ENCODE measurements around the gene GMPPA.

Gene GMPPA

GRCh38 chr2:219489315-219489714 lies 9.4 kb upstream of the GMPPA start:
- WGBS = 85% methylated on average over 9 of the region's 9 CpGs

GRCh38 chr2:219490186-219490585 lies 8.5 kb upstream of the GMPPA start:
- peaks cover 44% of the 10 kb centered on the region for H3K27me3 ChIP-seq (ENCODE audit: insufficient read depth, low read length)
- 86% methylated on average over 23 of the region's 23 CpGs for WGBS

More at GRCh38 chr2:219489315-219489714, 9.4 kb upstream of the GMPPA start:
- Histone ChIP-seq H3K36me3 (ENCODE audit: insufficient read depth, low read length) (no peaks in the 10 kb centered on the region), H3K9me3 (ENCODE audit: insufficient read depth, low read depth, low read length) (no peaks in the 10 kb centered on the region), H3K9ac (ENCODE audit: low read depth, low read length) (no peak overlapping the region), H3K4me3 (ENCODE audit: low read length) (no peak overlapping the region), H3K27ac (ENCODE audit: low read depth, low read length) (no peak overlapping the region), H3K4me1 (ENCODE audit: insufficient read depth, low read length) (peaks cover 12% of the 10 kb centered on the region), H3K27me3 (ENCODE audit: insufficient read depth, low read length) (peaks cover 44% of the 10 kb centered on the region)

GRCh38 chr2:219490600-219491130 lies 8.0 kb upstream of the GMPPA start:
- no peaks in the 10 kb centered on the region for H3K9me3 ChIP-seq (ENCODE audit: insufficient read depth, low read depth, low read length)
- WGBS = 92% methylated on average over 10 of the region's 10 CpGs
- H3K9ac ChIP-seq (ENCODE audit: low read depth, low read length) = no peak overlapping the region
- no peak overlapping the region for H3K27ac ChIP-seq (ENCODE audit: low read depth, low read length)
- no peaks in the 10 kb centered on the region for H3K36me3 ChIP-seq (ENCODE audit: insufficient read depth, low read length)
- peaks cover 14% of the 10 kb centered on the region for H3K4me1 ChIP-seq (ENCODE audit: insufficient read depth, low read length)
- H3K4me3 ChIP-seq (ENCODE audit: low read length) = no peak overlapping the region
- peaks cover 44% of the 10 kb centered on the region for H3K27me3 ChIP-seq (ENCODE audit: insufficient read depth, low read length)

More at GRCh38 chr2:219490186-219490585, 8.5 kb upstream of the GMPPA start:
- no peak overlapping the region for H3K4me3 ChIP-seq (ENCODE audit: low read length)
- peaks cover 12% of the 10 kb centered on the region for H3K4me1 ChIP-seq (ENCODE audit: insufficient read depth, low read length)
- no peaks in the 10 kb centered on the region for H3K9me3 ChIP-seq (ENCODE audit: insufficient read depth, low read depth, low read length)
- no peak overlapping the region for H3K27ac ChIP-seq (ENCODE audit: low read depth, low read length)
- no peak overlapping the region for H3K9ac ChIP-seq (ENCODE audit: low read depth, low read length)
- H3K36me3 ChIP-seq (ENCODE audit: insufficient read depth, low read length) = no peaks in the 10 kb centered on the region

GRCh38 chr2:219491278-219491963 lies 7.3 kb upstream of the GMPPA start:
- H3K27me3 ChIP-seq (ENCODE audit: insufficient read depth, low read length) = peaks cover 44% of the 10 kb centered on the region
- no peak overlapping the region for H3K9ac ChIP-seq (ENCODE audit: low read depth, low read length)
- no peaks in the 10 kb centered on the region for H3K9me3 ChIP-seq (ENCODE audit: insufficient read depth, low read depth, low read length)
- H3K4me3 ChIP-seq (ENCODE audit: low read length) = no peak overlapping the region
- H3K27ac ChIP-seq (ENCODE audit: low read depth, low read length) = no peak overlapping the region
- 91% methylated on average over 14 of the region's 14 CpGs for WGBS
- H3K4me1 ChIP-seq (ENCODE audit: insufficient read depth, low read length) = peaks cover 9% of the 10 kb centered on the region
- no peaks in the 10 kb centered on the region for H3K36me3 ChIP-seq (ENCODE audit: insufficient read depth, low read length)

GRCh38 chr2:219492575-219492974 lies 6.1 kb upstream of the GMPPA start:
- WGBS = 48% methylated on average over 20 of the region's 20 CpGs
- Histone ChIP-seq H3K27ac (ENCODE audit: low read depth, low read length) (no peak overlapping the region), H3K36me3 (ENCODE audit: insufficient read depth, low read length) (no peaks in the 10 kb centered on the region), H3K4me3 (ENCODE audit: low read length) (no peak overlapping the region), H3K4me1 (ENCODE audit: insufficient read depth, low read length) (peaks cover 4% of the 10 kb centered on the region), H3K9ac (ENCODE audit: low read depth, low read length) (no peak overlapping the region), H3K27me3 (ENCODE audit: insufficient read depth, low read length) (peaks cover 44% of the 10 kb centered on the region), H3K9me3 (ENCODE audit: insufficient read depth, low read depth, low read length) (no peaks in the 10 kb centered on the region)

- no peak overlapping the region for H3K4me3 ChIP-seq (ENCODE audit: low read length)
- 83% methylated on average over 5 of the region's 5 CpGs for WGBS
- peaks cover 4% of the 10 kb centered on the region for H3K4me1 ChIP-seq (ENCODE audit: insufficient read depth, low read length)
- H3K27ac ChIP-seq (ENCODE audit: low read depth, low read length) = no peak overlapping the region
- H3K36me3 ChIP-seq (ENCODE audit: insufficient read depth, low read length) = no peaks in the 10 kb centered on the region
- H3K9ac ChIP-seq (ENCODE audit: low read depth, low read length) = no peak overlapping the region
- H3K27me3 ChIP-seq (ENCODE audit: insufficient read depth, low read length) = peaks cover 48% of the 10 kb centered on the region
- no peaks in the 10 kb centered on the region for H3K9me3 ChIP-seq (ENCODE audit: insufficient read depth, low read depth, low read length)
Measured at GRCh38 chr2:219493086-219493485, 5.6 kb upstream of the GMPPA start.

GRCh38 chr2:219494952-219495530 lies 3.6 kb upstream of the GMPPA start:
- Histone ChIP-seq H3K36me3 (ENCODE audit: insufficient read depth, low read length) (no peaks in the 10 kb centered on the region), H3K4me1 (ENCODE audit: insufficient read depth, low read length) (peaks cover 14% of the 10 kb centered on the region), H3K9me3 (ENCODE audit: insufficient read depth, low read depth, low read length) (no peaks in the 10 kb centered on the region), H3K4me3 (ENCODE audit: low read length) (no peak overlapping the region), H3K27me3 (ENCODE audit: insufficient read depth, low read length) (peaks cover 50% of the 10 kb centered on the region), H3K27ac (ENCODE audit: low read depth, low read length) (no peak overlapping the region), H3K9ac (ENCODE audit: low read depth, low read length) (no peak overlapping the region)
- 51% methylated on average over 7 of the region's 10 CpGs for WGBS

- Histone ChIP-seq H3K4me3 (ENCODE audit: low read length) (no peak overlapping the region), H3K27me3 (ENCODE audit: insufficient read depth, low read length) (peaks cover 50% of the 10 kb centered on the region), H3K36me3 (ENCODE audit: insufficient read depth, low read length) (no peaks in the 10 kb centered on the region), H3K4me1 (ENCODE audit: insufficient read depth, low read length) (peaks cover 15% of the 10 kb centered on the region), H3K27ac (ENCODE audit: low read depth, low read length) (no peak overlapping the region), H3K9ac (ENCODE audit: low read depth, low read length) (no peak overlapping the region), H3K9me3 (ENCODE audit: insufficient read depth, low read depth, low read length) (no peaks in the 10 kb centered on the region)
- 35% methylated on average over 14 of the region's 14 CpGs for WGBS
Measured at GRCh38 chr2:219495531-219496122, 3.1 kb upstream of the GMPPA start.

GRCh38 chr2:219496247-219496824 lies 2.4 kb upstream of the GMPPA start:
- peaks cover 50% of the 10 kb centered on the region for H3K27me3 ChIP-seq (ENCODE audit: insufficient read depth, low read length)
- peak overlapping the region; percentile 81 for H3K4me3 ChIP-seq (ENCODE audit: low read length)
- WGBS = 24% methylated on average over 20 of the region's 20 CpGs

GRCh38 chr2:219496825-219497494 lies 1.7 kb upstream of the GMPPA start:
- Histone ChIP-seq H3K9me3 (ENCODE audit: insufficient read depth, low read depth, low read length) (no peaks in the 10 kb centered on the region), H3K27me3 (ENCODE audit: insufficient read depth, low read length) (peaks cover 50% of the 10 kb centered on the region), H3K4me1 (ENCODE audit: insufficient read depth, low read length) (peaks cover 15% of the 10 kb centered on the region), H3K9ac (ENCODE audit: low read depth, low read length) (no peak overlapping the region), H3K27ac (ENCODE audit: low read depth, low read length) (no peak overlapping the region), H3K36me3 (ENCODE audit: insufficient read depth, low read length) (no peaks in the 10 kb centered on the region), H3K4me3 (ENCODE audit: low read length) (peak overlapping the region; percentile 81)
- WGBS = 10% methylated on average over 61 of the region's 61 CpGs

More at GRCh38 chr2:219496247-219496824, 2.4 kb upstream of the GMPPA start:
- Histone ChIP-seq H3K4me1 (ENCODE audit: insufficient read depth, low read length) (peaks cover 15% of the 10 kb centered on the region), H3K9ac (ENCODE audit: low read depth, low read length) (no peak overlapping the region), H3K36me3 (ENCODE audit: insufficient read depth, low read length) (no peaks in the 10 kb centered on the region), H3K9me3 (ENCODE audit: insufficient read depth, low read depth, low read length) (no peaks in the 10 kb centered on the region), H3K27ac (ENCODE audit: low read depth, low read length) (no peak overlapping the region)
